SK-MEL-5 (cell line): ENCODE measurements around the gene GUSB. TPM values are rescaled to one million over a fixed set of nuclear protein-coding genes. Genes with fewer than 3 reads are reported as not detected.
"Not testable (repeated sequence)": the region's sequence is repeated elsewhere in the genome, so short reads cannot be mapped to it uniquely, and the experiment has no call there.

Experiments used
- DNase-seq: peaks from one replicate; pipeline ENCODE4 v3.0.0-alpha.2; 2016; ENCODE audit warnings: low read depth, low spot score
- in situ Hi-C: cut with HindIII; loops from 2 replicates; pipeline ENCODE4 v1.10.0; 2016; ENCODE audit warnings: low sequenced_read_pairs, high pct_unique_total_duplicates, low pct_unique_long_range_greater_than_20kb
- polyA plus RNA-seq, 2 experiments: library from polyadenylated mRNA; depleted of rRNA; stranded (reverse); fragments of >200 nt; gene quantifications; 2 replicates each; pipeline ENCODE4 v1.2.3, GENCODE V29; 2015
- total RNA-seq: library from RNA; depleted of rRNA; stranded (reverse); fragments of >200 nt; shearing (Covaris generic); gene quantifications from 2 replicates; pipeline ENCODE4 v1.2.3, GENCODE V29; 2014; rRNA removed

Gene GUSB
- total RNA-seq = 57.7 and 68.7 TPM in 2 replicates
- 225 and 230 TPM in 2 replicates for polyA plus RNA-seq (2015; cell fraction: cytosol; rRNA removed)
- polyA plus RNA-seq (2015; cell fraction: nucleus; rRNA removed) = 216 and 307 TPM in 2 replicates

DNA sequence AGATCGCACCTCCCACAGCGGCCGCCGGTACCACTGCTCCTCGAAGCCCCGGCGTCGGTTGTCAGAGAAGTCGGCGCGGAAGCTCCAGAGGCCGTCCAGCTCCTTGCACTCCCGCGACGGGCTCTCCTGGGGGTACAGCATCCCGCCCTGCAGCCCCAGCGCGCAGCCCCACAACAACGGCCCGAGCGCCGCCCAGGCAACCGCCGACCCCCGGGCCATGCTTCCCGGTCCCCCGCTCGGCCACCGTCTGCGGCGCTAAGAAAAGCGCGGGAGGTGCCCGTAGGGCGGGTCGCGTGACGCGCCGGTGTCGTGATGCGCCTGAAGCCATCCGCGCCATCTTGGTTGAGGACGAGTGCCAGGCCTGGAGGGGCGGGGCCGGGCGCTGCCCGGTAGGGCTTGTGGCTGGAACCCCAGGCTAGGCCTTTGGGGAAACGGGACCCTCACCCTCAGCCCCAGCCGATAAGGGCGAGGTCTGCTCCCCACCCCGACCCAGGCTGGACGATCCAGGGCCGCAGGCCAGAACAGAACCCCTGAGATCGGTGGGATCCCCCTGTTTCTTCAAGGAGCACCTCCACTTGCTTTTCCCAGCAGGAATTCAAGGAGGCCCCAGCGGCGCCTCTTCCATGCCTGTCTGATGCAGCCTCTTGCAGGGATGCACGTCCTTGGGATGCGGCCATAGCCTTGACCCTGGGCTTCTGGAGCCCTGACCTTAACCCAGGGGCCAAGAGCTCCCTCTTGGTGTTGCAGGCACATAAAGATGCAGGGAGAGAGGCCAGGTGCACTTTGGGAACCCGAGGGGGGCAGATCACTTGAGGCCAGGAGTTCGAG lies at the start of gene GUSB:
GUSB (minus strand) TSS at position 249 of the 828 bp plus-strand sequence; CDS start at position 219, 30 bp downstream.
- in situ Hi-C loops = no loop called here
- peak; percentile 93 for DNase-seq

DNA sequence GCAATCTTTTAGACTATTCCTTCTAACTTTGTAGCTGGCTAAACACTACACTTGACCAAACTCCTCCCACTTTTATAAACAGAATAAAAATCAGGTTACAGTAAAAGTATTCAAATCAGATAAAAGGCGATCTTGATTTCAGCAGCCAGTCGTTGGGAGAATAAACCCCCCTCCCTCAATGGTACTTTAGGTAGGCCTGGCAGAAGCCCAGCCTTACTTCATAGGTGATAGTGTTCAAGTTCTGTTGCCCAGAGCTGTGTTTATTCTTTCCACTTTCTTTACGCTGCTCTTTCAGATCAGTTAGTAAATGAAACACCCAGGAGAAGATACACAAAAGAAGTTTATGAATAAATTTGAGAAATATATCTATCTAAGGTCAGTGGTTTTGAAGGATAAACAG lies 46.3 kb upstream of the GUSB start:
- DNase-seq, in situ Hi-C loops: not testable (repeated sequence)

DNA sequence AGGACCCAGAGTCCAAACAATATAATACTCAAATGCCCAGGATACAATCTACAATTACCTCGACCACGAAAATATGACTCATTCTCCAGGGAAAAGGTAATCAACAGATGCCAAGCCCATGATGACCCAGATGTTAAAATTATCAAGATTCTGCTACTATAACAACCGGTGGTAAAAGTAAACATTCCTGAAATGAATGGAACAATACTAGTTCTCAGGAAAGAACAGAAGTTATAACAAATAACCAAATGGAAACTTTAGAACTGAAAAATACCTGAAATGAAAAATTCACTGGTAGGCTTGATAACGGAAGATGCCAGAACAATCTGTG lies 34.1 kb upstream of the GUSB start:
- no peak for DNase-seq
- in situ Hi-C loops = no loop called here

DNA sequence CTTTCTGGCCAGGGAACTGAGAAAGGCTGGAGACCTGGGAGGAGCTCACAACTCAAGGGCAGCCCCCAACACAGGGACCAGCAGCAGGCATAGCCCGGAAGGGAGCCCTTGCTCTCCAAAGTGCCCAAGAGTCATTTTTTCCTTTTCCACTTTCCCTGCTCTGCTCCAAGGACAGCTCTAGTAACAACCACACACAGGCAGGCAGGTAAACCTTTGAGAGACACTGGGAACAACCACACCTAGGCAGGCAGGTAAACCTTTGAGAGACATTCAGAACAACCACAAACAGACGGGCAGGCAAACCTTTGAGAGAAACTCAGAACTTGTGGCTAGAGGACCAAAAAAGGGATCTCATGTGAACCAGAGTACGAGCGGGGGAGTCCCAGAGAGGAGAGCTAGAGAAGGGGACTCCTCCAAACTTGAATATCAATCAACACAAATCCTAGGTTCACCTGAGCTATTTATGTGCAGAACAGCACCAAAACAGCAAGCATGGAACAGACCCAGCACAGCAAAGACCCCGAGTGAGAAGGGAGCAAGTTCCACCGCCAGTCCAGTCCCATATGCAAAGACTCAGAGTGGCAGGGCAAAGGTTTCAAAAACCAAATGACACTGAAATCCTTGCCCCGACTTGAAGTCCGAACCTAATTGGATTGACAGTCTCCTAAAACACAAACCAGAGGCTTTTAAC lies 33.6 kb upstream of the GUSB start:
- in situ Hi-C loops = no loop called here
- DNase-seq = no peak

DNA sequence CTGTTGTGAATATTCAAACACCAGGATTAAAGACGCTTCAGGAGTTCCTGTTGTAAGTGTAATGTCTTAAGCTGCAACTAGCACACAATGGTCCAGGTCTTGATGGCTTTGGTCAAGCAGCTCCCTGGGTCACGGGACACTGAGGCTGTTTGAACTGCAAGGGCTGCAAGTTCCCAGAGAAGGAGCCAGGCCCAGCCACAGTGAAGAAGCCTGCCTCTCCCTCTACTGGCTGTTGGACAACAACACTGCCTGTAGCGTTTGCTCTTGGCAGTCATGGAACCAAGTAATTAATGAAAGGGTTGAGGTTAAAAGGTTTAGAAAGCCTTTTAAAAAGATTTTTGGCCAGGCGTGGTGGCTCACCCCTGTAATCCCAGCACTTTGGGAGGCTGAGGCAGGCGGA lies 31.9 kb upstream of the GUSB start:
- DNase-seq = peak; percentile 87
- in situ Hi-C loops = no loop called here

DNA sequence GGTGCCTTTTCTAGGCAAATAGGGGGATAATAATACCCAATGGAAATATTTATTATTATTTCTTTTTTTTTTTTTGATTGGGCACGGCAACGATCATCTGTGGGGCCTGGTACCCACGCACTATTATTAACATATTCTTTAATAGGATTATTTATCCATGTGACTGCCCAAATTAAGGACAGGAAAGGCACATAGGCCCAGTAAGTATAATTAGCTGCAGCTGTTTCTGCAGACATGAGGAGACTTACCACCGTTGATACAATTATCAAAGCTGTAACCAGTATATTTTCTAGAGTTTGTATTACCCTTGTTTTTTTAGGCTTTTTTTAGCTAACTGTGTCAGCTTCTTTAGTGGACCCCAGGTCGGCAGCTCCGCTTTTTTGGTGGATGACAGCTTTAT lies 25.2 kb upstream of the GUSB start:
- in situ Hi-C loops = no loop called here
- no peak for DNase-seq

DNA sequence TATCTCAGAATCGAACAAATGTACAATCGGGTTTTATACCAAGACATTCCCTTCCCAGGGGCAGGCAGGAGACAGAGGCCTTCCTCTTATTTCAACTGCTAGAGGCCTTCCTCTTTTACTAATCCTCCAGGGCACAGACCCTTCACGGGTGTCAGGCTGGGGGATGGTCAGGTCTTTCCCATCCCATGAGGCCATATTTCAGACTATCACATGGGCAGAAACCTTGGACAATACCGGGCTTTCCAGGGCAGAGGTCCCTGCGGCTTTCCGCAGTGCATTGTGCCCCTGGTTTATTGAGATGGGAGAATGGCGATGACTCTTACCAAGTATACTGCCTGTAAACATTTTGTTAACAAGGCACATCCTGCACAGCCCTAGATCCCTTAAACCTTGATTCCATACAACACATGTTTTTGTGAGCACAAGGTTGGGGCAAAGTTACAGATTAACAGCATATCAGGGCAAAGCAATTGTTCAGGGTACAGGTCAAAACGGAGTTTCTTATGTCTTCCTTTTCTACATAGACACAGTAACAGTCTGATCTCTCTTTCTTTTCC lies 23.2 kb upstream of the GUSB start:
- in situ Hi-C loops, DNase-seq: not testable (repeated sequence)

DNA sequence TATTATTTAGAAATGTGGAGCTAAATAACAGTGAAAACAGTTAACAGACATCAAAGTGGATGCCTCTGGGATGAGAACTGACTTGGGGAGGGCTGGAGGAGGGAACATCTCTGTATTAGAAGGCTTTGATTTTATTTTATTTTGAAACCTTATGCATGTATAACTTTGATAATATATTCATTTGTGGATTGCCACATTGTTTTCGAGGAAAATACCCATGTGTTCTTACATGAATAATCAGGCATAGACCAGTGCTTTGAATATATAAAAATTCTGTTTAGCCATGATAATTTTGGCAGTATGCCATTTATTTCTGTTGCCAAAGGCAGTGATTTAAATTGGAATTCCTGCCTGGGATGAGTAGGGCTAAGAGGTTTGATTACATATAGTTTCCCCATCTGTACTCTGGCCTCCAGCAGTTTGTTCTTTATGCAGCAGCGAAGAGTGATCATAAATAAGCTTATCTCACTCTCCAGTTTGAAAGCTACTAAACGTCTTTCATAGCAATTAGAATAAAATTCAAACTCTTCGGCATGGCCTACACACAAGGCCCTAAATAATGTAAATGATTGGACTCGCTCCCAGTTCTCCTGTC lies 18.9 kb upstream of the GUSB start:
- DNase-seq, in situ Hi-C loops: not testable (repeated sequence)

DNA sequence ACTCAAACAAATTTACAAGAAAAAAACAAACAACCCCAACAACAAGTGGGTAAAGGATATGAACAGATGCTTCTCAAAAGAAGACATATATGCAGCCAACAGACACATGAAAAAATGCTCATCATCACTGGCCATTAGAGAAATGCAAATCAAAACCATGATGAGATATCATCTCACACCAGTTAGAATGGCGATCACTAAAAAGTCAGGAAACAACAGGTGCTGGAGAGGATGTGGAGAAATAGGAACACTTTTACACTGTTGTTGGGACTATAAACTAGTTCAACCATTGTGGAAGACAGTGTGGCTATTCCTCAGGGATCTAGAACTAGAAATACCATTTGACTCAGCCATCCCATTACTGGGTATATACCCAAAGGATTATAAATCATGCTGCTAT lies 13.0 kb upstream of the GUSB start:
- in situ Hi-C loops, DNase-seq: not testable (repeated sequence)

DNA sequence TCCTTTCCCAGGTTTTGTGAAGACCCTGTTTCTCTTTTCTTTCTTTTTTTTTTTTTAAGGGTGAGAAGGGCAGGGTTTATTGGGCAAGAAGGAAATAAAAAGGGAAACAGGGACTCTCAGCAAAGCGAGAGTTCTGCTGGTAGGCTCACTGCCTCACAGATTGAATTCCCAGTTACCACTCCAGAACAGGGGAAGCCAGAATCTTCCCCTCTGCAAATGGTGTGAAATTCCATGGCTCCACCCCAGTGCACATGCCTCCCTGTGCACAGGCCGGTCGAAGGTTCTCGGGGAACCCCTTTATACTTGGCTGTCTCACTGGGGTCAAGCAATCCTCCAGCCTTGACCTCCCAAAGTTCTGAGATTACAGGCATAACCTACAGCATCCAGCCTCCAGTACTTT lies 10.5 kb upstream of the GUSB start:
- DNase-seq = no peak
- in situ Hi-C loops = no loop called here

DNA sequence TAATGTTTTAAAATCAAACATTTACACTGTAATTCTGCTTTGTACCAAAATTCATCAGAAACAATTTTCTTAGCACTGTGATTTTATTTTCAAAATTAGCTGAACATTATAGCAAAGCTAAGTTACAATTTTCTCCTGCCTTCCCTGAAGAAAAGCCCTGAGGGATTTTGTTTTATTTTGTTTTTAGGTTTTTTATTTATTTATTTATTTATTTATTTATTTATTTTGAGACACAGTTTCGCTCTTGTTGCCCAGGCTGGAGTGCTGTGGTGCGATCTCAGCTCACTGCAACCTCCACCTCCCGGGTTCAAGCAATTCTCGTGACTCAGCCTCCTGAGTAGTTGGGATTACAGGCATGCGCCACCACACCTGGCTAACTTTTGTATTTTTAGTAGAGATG lies 9.8 kb upstream of the GUSB start:
- DNase-seq, in situ Hi-C loops: not testable (repeated sequence)

DNA sequence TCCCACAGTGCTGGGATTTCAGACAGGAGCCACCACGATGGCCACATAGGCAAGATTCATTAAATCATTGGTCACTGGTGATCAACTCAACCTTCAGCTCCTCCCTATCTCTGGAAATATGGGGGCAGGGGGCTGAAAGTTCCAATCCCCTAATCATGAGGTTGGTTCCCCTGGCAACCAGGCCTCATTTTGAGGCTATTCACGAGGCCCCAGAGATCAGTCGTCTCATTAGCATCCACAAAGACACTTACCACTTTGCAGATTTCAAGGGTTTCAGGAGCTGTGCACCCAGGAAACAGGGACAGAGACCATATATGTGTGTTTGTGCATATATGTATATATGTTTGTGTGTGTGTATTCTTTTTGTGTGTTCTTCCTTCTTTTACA lies 7.7 kb upstream of the GUSB start:
- in situ Hi-C loops = no loop called here
- no peak for DNase-seq

DNA sequence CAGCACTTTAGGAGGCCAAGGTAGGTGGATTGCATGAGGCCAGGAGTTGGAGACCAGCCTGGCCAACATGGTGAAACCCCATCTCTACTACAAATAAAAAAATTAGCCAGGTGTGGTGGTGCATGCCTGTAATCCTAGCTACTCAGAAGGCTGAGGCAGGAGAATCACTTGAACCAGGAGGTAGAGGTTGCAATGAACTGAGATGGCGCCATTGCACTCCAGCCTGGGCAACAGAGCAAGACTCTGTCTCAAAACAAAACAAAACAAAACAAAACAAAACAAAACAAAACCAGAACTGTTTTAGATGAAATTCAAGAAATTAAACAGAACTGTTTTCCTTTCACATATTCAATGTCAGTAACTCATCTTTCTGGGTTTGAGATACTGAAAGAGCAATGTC lies 6.5 kb upstream of the GUSB start:
- DNase-seq, in situ Hi-C loops: not testable (repeated sequence)

DNA sequence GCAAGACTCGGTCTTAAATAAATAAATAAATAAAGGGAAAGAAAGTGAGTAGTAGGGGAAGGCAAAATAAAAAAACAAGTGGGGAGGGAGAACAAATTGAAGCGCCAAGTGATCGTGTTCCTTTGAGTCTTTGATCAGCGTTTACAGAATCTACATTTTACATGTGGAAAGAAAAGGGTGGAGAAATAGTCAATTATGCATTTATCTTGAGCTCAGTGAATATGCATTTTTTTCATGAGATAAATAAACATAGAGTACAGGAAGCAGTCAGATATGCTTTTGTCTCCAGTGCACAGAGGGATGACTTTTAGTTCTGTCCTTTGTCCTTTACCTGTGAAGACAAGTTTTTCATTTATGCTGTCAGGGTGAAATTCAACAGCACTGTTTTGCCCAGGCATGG lies 6.1 kb upstream of the GUSB start:
- in situ Hi-C loops = no loop called here
- no peak for DNase-seq

DNA sequence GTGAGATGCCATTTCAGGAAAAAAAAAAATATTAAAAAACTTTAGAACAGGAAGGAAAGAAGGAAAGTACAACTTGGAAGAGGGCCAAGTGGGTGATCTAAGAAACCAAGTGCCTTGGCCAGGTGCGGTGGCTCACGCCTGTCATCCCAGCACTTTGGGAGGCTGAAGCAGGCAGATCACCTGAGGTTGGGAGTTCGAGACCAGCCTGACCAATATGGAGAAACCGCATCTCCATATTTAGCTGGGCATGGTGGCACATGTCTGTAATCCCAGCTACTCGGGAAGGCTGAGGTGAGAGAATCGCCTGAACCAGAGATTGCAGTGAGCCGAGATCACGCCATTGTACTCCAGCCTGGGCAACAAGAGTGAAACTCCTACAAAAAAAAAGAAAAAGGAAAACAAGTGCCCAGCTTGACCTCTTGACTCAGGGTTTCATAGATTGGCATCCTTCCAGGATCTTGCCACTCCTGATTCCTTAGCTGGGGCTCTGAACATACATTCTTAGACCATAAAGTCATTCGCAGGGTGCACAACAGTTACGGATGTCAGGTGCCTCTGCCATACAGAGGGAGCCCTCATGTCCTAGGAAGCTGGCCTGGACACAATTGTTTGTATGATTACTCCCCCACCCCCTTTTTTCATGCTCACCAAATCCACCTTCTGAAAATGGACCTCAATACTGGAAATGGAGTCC lies 2.1 kb upstream of the GUSB start:
- in situ Hi-C loops = no loop called here
- no peak for DNase-seq

DNA sequence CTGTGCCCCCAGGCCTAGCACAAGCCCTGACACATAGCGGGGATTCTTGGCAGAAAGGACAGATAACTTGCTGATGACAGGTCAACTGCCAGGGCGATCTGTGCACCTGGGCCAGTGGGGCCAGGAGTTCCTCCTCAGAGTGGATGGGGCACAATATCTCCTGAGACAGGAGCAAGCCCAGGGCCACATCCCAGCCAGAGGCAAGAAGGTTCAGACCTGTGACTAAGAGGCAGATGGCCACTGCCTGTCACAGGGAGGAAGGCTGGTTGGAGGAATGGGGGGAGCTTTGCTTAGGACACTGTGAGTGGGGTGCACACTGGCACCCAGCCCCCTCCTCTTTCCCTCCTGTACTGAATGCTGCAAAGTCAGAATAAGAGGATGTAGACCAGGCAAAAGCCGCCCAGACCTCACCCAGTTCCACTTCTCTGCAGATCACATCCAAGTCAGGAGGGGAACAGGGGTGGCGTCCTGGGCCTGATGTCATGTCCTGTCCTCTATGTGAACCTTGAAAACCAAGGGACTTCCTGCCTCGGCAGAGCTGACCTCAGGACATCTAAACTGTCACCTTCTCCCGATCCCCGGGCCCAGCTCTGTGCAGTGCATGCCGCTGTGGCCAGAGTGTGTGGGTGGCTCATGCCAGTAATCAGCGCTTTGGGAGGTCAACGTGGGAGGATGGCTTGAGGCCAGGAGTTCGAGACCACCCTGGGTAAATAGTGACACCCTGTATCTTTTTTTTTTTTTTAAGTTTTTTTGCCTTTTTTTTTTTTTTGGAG lies 1.3 kb downstream of the GUSB start:
- in situ Hi-C loops = no loop called here
- peak; percentile 24 for DNase-seq
